Caco-2 (cell line): ENCODE results near the gene TPCN1. TPM values are rescaled to one million over a fixed set of nuclear protein-coding genes. Genes with fewer than 3 reads are reported as not detected.

Experiments
- BruUV-seq: library from RNA; stranded (reverse); fragments of 400-500 nt; replicated peaks from 2 replicates; lab custom pipeline; 2021; lab: Mats Ljungman, UMichigan
- CTCF ChIA-PET: fragments of 300-600 bp; sonication (Branson Sonifier 250); formaldehyde crosslinking; loops from one replicate; lab custom pipeline; 2022; ENCODE audit warnings: antibody characterized with exemption; lab: Charles Lee
- POLR2A ChIA-PET: fragments of 300-600 bp; sonication (Branson Sonifier 250); formaldehyde crosslinking; loops from one replicate; lab custom pipeline; 2022; ENCODE audit warnings: antibody characterized with exemption; lab: Charles Lee
- DNase-seq, 2 experiments: peaks; one replicate each; pipeline versions ENCODE4 v3.0.0 to v3.0.0-alpha.2; 2020 to 2022
- H3K27me3 ChIP-seq: replicated peaks from 2 replicates; pipeline ENCODE4 v1.6.0; 2011; ENCODE audit warnings: low read length; ENCODE audit not compliant: control insufficient read depth, insufficient read depth
- H3K36me3 ChIP-seq: 2 replicates; pipeline ENCODE4 v1.5.1; 2011; ENCODE audit warnings: low read length; ENCODE audit not compliant: control insufficient read depth, insufficient read depth
- H3K4me1 ChIP-seq: fragments of 250-450 bp; sonication (Bioruptor Pico); 2 replicates; pipeline ENCODE4 v1.5.1; 2020; ENCODE audit warnings: mild to moderate bottlenecking
- H3K4me3 ChIP-seq: 2 replicates; pipeline ENCODE4 v1.5.1; 2011; ENCODE audit warnings: low read depth, mild to moderate bottlenecking, control low read depth, low read length
- H3K9me3 ChIP-seq: fragments of 250-450 bp; sonication (Bioruptor Pico); 2 replicates; pipeline ENCODE4 v1.5.1; 2020; ENCODE audit warnings: mild to moderate bottlenecking, moderate library complexity
- H3K27ac Mint-ChIP-seq: one replicate; pipeline ENCODE4 v1.8.0; 2022; ENCODE audit warnings: mixed read lengths; ENCODE audit not compliant: unreplicated experiment
- H3K27me3 Mint-ChIP-seq: one replicate; pipeline ENCODE4 v1.8.0; 2022; ENCODE audit warnings: mixed read lengths; ENCODE audit not compliant: insufficient read depth, unreplicated experiment
- H3K36me3 Mint-ChIP-seq: one replicate; pipeline ENCODE4 v1.8.0; 2022; ENCODE audit warnings: mild to moderate bottlenecking, mixed read lengths; ENCODE audit not compliant: insufficient read depth, unreplicated experiment
- H3K4me1 Mint-ChIP-seq: one replicate; pipeline ENCODE4 v1.8.0; 2022; ENCODE audit warnings: low read depth, mixed read lengths; ENCODE audit not compliant: unreplicated experiment
- H3K4me3 Mint-ChIP-seq: one replicate; pipeline ENCODE4 v1.8.0; 2022; ENCODE audit warnings: mild to moderate bottlenecking, moderate library complexity, mixed read lengths; ENCODE audit not compliant: unreplicated experiment
- H3K9me3 Mint-ChIP-seq: one replicate; pipeline ENCODE4 v1.8.0; 2022; ENCODE audit warnings: mixed read lengths; ENCODE audit not compliant: unreplicated experiment
- intact Hi-C: fragments of 100-400 bp; cut with micrococcal nuclease; formaldehyde crosslinking; loops from one replicate; pipeline ENCODE4 v1.10.0; 2022; ENCODE audit not compliant: unreplicated experiment
- total RNA-seq: library from RNA; stranded (reverse); gene quantifications from 2 replicates; pipeline ENCODE4 v1.2.3, GENCODE V29; 2022
- TF ChIP-seq, protein P1 (sequence below), 2 experiments: fragments of 200-600 bp in 1 of 2; IDR thresholded peaks; 1 replicate in 1 of 2; 2 replicates in 1 of 2; pipeline versions ENCODE4 v1.5.1 to v1.8.0; 2011 to 2022; ENCODE audit warnings: antibody characterized with exemption in 1 of 2, control low read depth in 1 of 2, inconsistent platforms in 1 of 2, low read depth in 1 of 2, low read length in 1 of 2, mild to moderate bottlenecking in 1 of 2, moderate library complexity in 1 of 2; ENCODE audit not compliant: insufficient read depth in 1 of 2, severe bottlenecking in 1 of 2, unreplicated experiment in 1 of 2

The TPCN1 gene
- total RNA-seq, 1 experiment from 2014 or later: 54.4 TPM

DNA sequence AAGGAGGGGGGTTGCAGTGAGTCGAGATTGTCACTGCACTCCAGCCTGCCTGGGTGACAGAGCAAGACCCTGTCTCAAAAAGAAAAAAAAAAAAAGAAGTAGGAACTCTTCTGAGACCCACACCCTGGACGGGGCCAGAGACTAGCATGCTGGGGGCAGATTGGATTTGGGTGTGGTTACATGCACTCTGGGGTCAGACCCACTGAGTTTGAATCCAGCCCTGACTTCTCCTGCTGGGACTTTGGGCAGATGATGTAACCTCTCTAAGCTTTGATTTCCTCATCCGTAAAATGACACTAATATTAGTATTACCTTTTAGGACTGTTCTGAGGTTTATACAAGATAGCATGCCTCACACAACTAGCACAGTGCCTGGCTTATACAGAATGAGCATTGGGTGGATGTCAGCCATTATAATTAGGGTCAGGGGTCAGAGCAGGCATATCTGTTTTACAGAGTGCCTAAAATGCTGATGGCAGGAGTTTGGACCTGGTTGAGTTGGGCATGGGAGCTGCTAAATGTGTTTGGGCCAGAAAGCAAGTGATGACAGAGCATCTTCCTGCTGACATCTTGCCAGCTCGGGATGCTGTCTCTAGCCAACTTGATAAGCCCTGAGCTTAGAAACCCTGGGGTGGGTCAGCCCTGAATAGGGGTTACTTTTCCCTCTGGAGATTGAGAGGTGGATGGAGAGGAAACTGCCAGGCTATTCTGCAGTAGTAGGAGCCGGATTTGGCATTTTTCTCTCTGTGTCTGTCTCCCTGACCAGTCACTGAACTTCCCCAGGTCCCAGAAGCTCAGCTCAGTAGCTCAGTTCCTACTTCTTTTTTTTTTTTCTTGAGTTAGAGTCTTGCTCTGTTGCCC, 15.5 kb downstream of the TPCN1 start:
- H3K4me3 ChIP-seq: no peak overlapping the region
- Mint-ChIP-seq H3K9me3 (no peaks in the 10 kb centered on the region), H3K27me3 (no peaks in the 10 kb centered on the region), H3K27ac (peak overlapping the region; percentile 56), H3K4me3 (no peak overlapping the region), H3K4me1 (peaks cover 48% of the 10 kb centered on the region), H3K36me3 (peaks cover 59% of the 10 kb centered on the region)
- no peaks in the 10 kb centered on the region for H3K9me3 ChIP-seq
- intact Hi-C loops: no loop called here
- TF ChIP-seq, protein P1, sequence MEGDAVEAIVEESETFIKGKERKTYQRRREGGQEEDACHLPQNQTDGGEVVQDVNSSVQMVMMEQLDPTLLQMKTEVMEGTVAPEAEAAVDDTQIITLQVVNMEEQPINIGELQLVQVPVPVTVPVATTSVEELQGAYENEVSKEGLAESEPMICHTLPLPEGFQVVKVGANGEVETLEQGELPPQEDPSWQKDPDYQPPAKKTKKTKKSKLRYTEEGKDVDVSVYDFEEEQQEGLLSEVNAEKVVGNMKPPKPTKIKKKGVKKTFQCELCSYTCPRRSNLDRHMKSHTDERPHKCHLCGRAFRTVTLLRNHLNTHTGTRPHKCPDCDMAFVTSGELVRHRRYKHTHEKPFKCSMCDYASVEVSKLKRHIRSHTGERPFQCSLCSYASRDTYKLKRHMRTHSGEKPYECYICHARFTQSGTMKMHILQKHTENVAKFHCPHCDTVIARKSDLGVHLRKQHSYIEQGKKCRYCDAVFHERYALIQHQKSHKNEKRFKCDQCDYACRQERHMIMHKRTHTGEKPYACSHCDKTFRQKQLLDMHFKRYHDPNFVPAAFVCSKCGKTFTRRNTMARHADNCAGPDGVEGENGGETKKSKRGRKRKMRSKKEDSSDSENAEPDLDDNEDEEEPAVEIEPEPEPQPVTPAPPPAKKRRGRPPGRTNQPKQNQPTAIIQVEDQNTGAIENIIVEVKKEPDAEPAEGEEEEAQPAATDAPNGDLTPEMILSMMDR (IDR thresholded peaks at IDR 0.05; ENCODE audit: insufficient read depth in 1 of 2, low read depth in 1 of 2, low read length in 1 of 2, severe bottlenecking in 1 of 2, unreplicated experiment in 1 of 2): no peak
- ChIA-PET CTCF (no interaction called here), POLR2A (interaction anchor here (0.7 to 1.1 kb wide), 2 partner anchors 15 to 39 kb away, joined by 4 to 16 read pairs; no protein-coding TSS in a partner anchor)
- DNase-seq: no peak
- no peaks in the 10 kb centered on the region for H3K27me3 ChIP-seq
- H3K4me1 ChIP-seq: peaks cover 54% of the 10 kb centered on the region
- no TSS peak for BruUV-seq
- peaks cover 12% of the 10 kb centered on the region for H3K36me3 ChIP-seq

DNA sequence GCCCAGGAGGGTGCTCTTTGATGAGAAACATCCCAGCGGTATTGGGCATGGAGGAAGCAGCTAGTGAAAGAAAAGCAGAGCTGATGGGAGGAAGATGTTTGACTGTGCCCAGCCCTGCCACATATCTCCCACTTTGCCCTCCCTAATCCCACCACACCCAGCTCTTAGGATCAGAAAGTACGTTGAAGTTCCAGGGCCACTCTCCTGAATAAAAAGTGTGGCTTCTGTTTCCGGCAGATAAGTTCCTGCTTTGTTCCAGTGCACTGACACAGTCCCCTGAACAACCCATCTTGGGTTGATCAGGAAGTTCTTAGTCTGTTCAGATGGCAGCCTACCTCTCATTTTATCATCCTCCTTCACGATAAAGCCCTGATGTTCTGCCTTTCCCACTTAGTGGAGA, 16.5 kb downstream of the TPCN1 start:
- Mint-ChIP-seq H3K9me3 (no peaks in the 10 kb centered on the region), H3K27ac (peak overlapping the region; percentile 93)
- intact Hi-C loops: no loop called here

DNA sequence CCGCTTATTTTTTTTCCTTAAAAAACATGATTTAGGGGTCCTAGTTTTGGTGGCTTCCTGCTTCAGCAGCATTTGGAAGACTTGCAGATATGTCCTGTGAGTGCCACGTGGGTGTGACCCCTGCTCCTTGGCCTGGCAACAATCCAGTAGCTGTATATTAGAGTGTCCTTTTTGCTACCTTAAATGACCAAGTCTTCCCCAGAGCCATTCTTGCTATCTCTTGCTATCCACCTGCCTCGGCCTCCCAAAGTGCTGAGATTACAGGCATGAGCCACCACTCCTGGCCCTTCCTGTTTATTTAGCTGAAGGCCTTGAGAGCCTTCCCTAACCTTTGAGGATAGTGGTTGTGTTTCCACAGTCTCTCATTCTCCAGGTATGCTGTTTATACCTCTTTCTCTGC, 17.0 kb downstream of the TPCN1 start:
- Histone ChIP-seq H3K9me3 (no peaks in the 10 kb centered on the region), H3K4me1 (peaks cover 53% of the 10 kb centered on the region), H3K4me3 (no peak overlapping the region), H3K27me3 (no peaks in the 10 kb centered on the region), H3K36me3 (peaks cover 2% of the 10 kb centered on the region)
- Mint-ChIP-seq H3K27me3 (no peaks in the 10 kb centered on the region), H3K9me3 (no peaks in the 10 kb centered on the region), H3K27ac (peak overlapping the region; percentile 93), H3K4me3 (no peak overlapping the region), H3K36me3 (peaks cover 65% of the 10 kb centered on the region), H3K4me1 (peaks cover 45% of the 10 kb centered on the region)
- ChIA-PET POLR2A (no interaction called here), CTCF (no interaction called here)
- intact Hi-C loops: no loop called here
- no TSS peak for BruUV-seq
- no peak for DNase-seq
- TF ChIP-seq, protein P1 (IDR thresholded peaks at IDR 0.05; ENCODE audit: insufficient read depth in 1 of 2, low read depth in 1 of 2, low read length in 1 of 2, severe bottlenecking in 1 of 2, unreplicated experiment in 1 of 2): no peak

More for the DNA sequence above, 16.5 kb downstream of the TPCN1 start:
- BruUV-seq: no TSS peak
- Mint-ChIP-seq H3K4me1 (peaks cover 45% of the 10 kb centered on the region), H3K4me3 (no peak overlapping the region), H3K36me3 (peaks cover 59% of the 10 kb centered on the region), H3K27me3 (no peaks in the 10 kb centered on the region)
- H3K9me3 ChIP-seq: no peaks in the 10 kb centered on the region
- no peak overlapping the region for H3K4me3 ChIP-seq
- DNase-seq: no peak
- CTCF ChIA-PET: no interaction called here
- POLR2A ChIA-PET: no interaction called here
- no peaks in the 10 kb centered on the region for H3K27me3 ChIP-seq
- TF ChIP-seq, protein P1 (IDR thresholded peaks at IDR 0.05; ENCODE audit: insufficient read depth in 1 of 2, low read depth in 1 of 2, low read length in 1 of 2, severe bottlenecking in 1 of 2, unreplicated experiment in 1 of 2): no peak
- H3K36me3 ChIP-seq: peaks cover 6% of the 10 kb centered on the region
- H3K4me1 ChIP-seq: peaks cover 53% of the 10 kb centered on the region
